ENCODE results near the gene FBXO24. TPM values are rescaled to one million over a fixed set of nuclear protein-coding genes. Genes with fewer than 3 reads are reported as not detected.

Gene FBXO24
- total and polyA plus RNA-seq, 9 of the 15 experiments (the other 6 are each of a cell fraction or from before 2014, with no cell fraction given) = 0.17 to 0.95 (median 0.50) TPM

GRCh38 chr7:100563809-100564400 is 22.2 kb upstream of the FBXO24 start (continued):
- TF ChIP-seq ARID4B (CRISPR knock-in tag; IDR thresholded peaks at IDR 0.05) (0 out of 2 replicates have a peak, but pooled peaks have one; percentile 49), ZHX1 (conservative IDR thresholded peaks at IDR 0.05; ENCODE audit: low read length) (0 out of 2 replicates have a peak, but pooled peaks have one; percentile 26), MTA3 (IDR thresholded peaks at IDR 0.05; ENCODE audit: borderline replicate concordance) (0 out of 2 replicates have a peak, but pooled peaks have one; percentile 34), U2AF2 (optimal IDR thresholded peaks at IDR 0.05; ENCODE audit: low read depth, low read length) (no peak), XRCC5 (IDR thresholded peaks at IDR 0.05; ENCODE audit: low read depth, low read length) (peak; percentile 76)
